Karpas-422 (cell line): ENCODE results near the gene PIWIL4. TPM values are rescaled to one million over a fixed set of nuclear protein-coding genes. Genes with fewer than 3 reads are reported as not detected.

Experiments
- DNase-seq: peaks from one replicate; pipeline ENCODE4 v3.0.0-alpha.2; 2015
- H2AFZ ChIP-seq: fragments of 200-600 bp; sonication (generic); 2 replicates; pipeline ENCODE4 v1.6.1; 2014; ENCODE audit warnings: antibody characterized with exemption, low read length, mixed read lengths
- H3K27ac ChIP-seq: fragments of 200-600 bp; sonication (generic); 2 replicates; pipeline ENCODE4 v1.5.1; 2014; ENCODE audit warnings: mild to moderate bottlenecking, low read length, moderate library complexity
- H3K27me3 ChIP-seq: fragments of 200-600 bp; sonication (generic); 2 replicates; pipeline ENCODE4 v1.6.1; 2014; ENCODE audit warnings: low read length, mixed read lengths
- H3K36me3 ChIP-seq: fragments of 200-600 bp; sonication (generic); 2 replicates; pipeline ENCODE4 v1.6.1; 2014; ENCODE audit warnings: low read length, mixed read lengths; ENCODE audit not compliant: insufficient read depth
- H3K4me1 ChIP-seq: fragments of 200-600 bp; sonication (generic); 2 replicates; pipeline ENCODE4 v1.6.1; 2014; ENCODE audit warnings: mild to moderate bottlenecking, low read length, mixed read lengths
- H3K4me2 ChIP-seq: fragments of 200-600 bp; sonication (generic); 2 replicates; pipeline ENCODE4 v1.6.1; 2014; ENCODE audit warnings: low read length, low read depth, mild to moderate bottlenecking; ENCODE audit not compliant: poor library complexity, severe bottlenecking
- H3K4me3 ChIP-seq: fragments of 200-600 bp; sonication (generic); 2 replicates; pipeline ENCODE4 v1.5.1; 2014; ENCODE audit warnings: mild to moderate bottlenecking, antibody characterized with exemption, low read length, mixed read lengths
- H3K79me2 ChIP-seq: fragments of 200-600 bp; sonication (generic); 2 replicates; pipeline ENCODE4 v1.6.1; 2014; ENCODE audit warnings: mild to moderate bottlenecking, low read length, mixed read lengths
- H3K9ac ChIP-seq: fragments of 200-600 bp; sonication (generic); 2 replicates; pipeline ENCODE4 v1.6.0; 2014; ENCODE audit warnings: low read length
- H3K9me2 ChIP-seq: fragments of 200-600 bp; sonication (generic), shearing (Covaris generic); replicated peaks from 2 replicates; pipeline ENCODE4 v1.6.0; 2014; ENCODE audit warnings: mild to moderate bottlenecking, low read length, moderate library complexity; ENCODE audit not compliant: insufficient read depth
- H3K9me3 ChIP-seq: fragments of 300-700, 200-600 bp; sonication (generic); 2 replicates; pipeline ENCODE4 v1.6.1; 2014; ENCODE audit warnings: low read length, mixed read lengths
- H4K20me1 ChIP-seq: fragments of 200-600 bp; sonication (generic); 2 replicates; pipeline ENCODE4 v1.6.1; 2014; ENCODE audit warnings: mild to moderate bottlenecking, antibody characterized with exemption, low read length, low read depth; ENCODE audit not compliant: insufficient read depth
- total RNA-seq: library from RNA; depleted of rRNA; stranded (reverse); fragments of >200 nt; shearing (Covaris generic); gene quantifications from 2 replicates; pipeline ENCODE4 v1.2.3, GENCODE V29; 2014; ENCODE audit warnings: low replicate concordance

Gene PIWIL4
- total RNA-seq, 1 experiment from 2014 or later, result 0.30 TPM

- H3K4me2 ChIP-seq, result no peak overlapping the region
- no peak overlapping the region for H2AFZ ChIP-seq
- H3K27me3 ChIP-seq, result no peaks in the 10 kb centered on the region
- H4K20me1 ChIP-seq, result no peaks in the 10 kb centered on the region
- no peaks in the 10 kb centered on the region for H3K9me3 ChIP-seq
- H3K4me3 ChIP-seq, result no peak overlapping the region
- no peak overlapping the region for H3K27ac ChIP-seq
- no peaks in the 10 kb centered on the region for H3K79me2 ChIP-seq
- no peak overlapping the region for H3K9ac ChIP-seq
- no peaks in the 10 kb centered on the region for H3K4me1 ChIP-seq
- DNase-seq, result no peak
- no peaks in the 10 kb centered on the region for H3K9me2 ChIP-seq
- H3K36me3 ChIP-seq, result no peaks in the 10 kb centered on the region
These were observed 16.8 kb downstream of the PIWIL4 start for GRCh38 chr11:94583866-94584500.

GRCh38 chr11:94584978-94585377 is 17.8 kb downstream of the PIWIL4 start:
- Histone ChIP-seq H3K36me3 (no peaks in the 10 kb centered on the region), H3K4me2 (no peak overlapping the region), H3K9ac (no peak overlapping the region), H3K4me3 (no peak overlapping the region), H2AFZ (no peak overlapping the region), H4K20me1 (no peaks in the 10 kb centered on the region), H3K4me1 (no peaks in the 10 kb centered on the region), H3K27me3 (no peaks in the 10 kb centered on the region), H3K9me2 (no peaks in the 10 kb centered on the region), H3K27ac (no peak overlapping the region), H3K9me3 (no peaks in the 10 kb centered on the region), H3K79me2 (no peaks in the 10 kb centered on the region)
- DNase-seq, result no peak

- H3K9me3 ChIP-seq, result no peaks in the 10 kb centered on the region
- H4K20me1 ChIP-seq, result no peaks in the 10 kb centered on the region
- DNase-seq, result no peak
- no peaks in the 10 kb centered on the region for H3K9me2 ChIP-seq
- H3K4me2 ChIP-seq, result no peak overlapping the region
- no peaks in the 10 kb centered on the region for H3K79me2 ChIP-seq
- H3K36me3 ChIP-seq, result no peaks in the 10 kb centered on the region
- no peaks in the 10 kb centered on the region for H3K4me1 ChIP-seq
- H3K27ac ChIP-seq, result no peak overlapping the region
- no peak overlapping the region for H2AFZ ChIP-seq
- no peak overlapping the region for H3K9ac ChIP-seq
- H3K4me3 ChIP-seq, result no peak overlapping the region
- H3K27me3 ChIP-seq, result no peaks in the 10 kb centered on the region
These were observed 18.2 kb downstream of the PIWIL4 start for GRCh38 chr11:94585399-94585798.

- Histone ChIP-seq H4K20me1 (no peaks in the 10 kb centered on the region), H3K4me3 (no peak overlapping the region), H3K4me2 (no peak overlapping the region), H3K79me2 (no peaks in the 10 kb centered on the region), H2AFZ (no peak overlapping the region), H3K4me1 (no peaks in the 10 kb centered on the region), H3K9ac (no peak overlapping the region), H3K9me2 (no peaks in the 10 kb centered on the region), H3K27ac (no peak overlapping the region), H3K9me3 (no peaks in the 10 kb centered on the region), H3K27me3 (no peaks in the 10 kb centered on the region), H3K36me3 (no peaks in the 10 kb centered on the region)
- DNase-seq, result no peak
These were observed 19.4 kb downstream of the PIWIL4 start for GRCh38 chr11:94586546-94586945.

- H3K4me1 ChIP-seq, result no peaks in the 10 kb centered on the region
These were observed 19.8 kb downstream of the PIWIL4 start for GRCh38 chr11:94586978-94587377.

GRCh38 chr11:94588366-94588942 is 21.3 kb downstream of the PIWIL4 start:
- no peaks in the 10 kb centered on the region for H3K36me3 ChIP-seq
- H3K27me3 ChIP-seq, result no peaks in the 10 kb centered on the region
- H3K4me1 ChIP-seq, result no peaks in the 10 kb centered on the region
- H3K4me3 ChIP-seq, result no peak overlapping the region
- H3K9me2 ChIP-seq, result no peaks in the 10 kb centered on the region
- H2AFZ ChIP-seq, result no peak overlapping the region
- no peaks in the 10 kb centered on the region for H4K20me1 ChIP-seq
- H3K27ac ChIP-seq, result no peak overlapping the region
- DNase-seq, result no peak
- H3K9ac ChIP-seq, result no peak overlapping the region
- no peak overlapping the region for H3K4me2 ChIP-seq
- H3K9me3 ChIP-seq, result no peaks in the 10 kb centered on the region
- H3K79me2 ChIP-seq, result no peaks in the 10 kb centered on the region

More at GRCh38 chr11:94586978-94587377, 19.8 kb downstream of the PIWIL4 start:
- Histone ChIP-seq H3K4me2 (no peak overlapping the region), H3K9me3 (no peaks in the 10 kb centered on the region), H3K9ac (no peak overlapping the region), H3K36me3 (no peaks in the 10 kb centered on the region), H3K27me3 (no peaks in the 10 kb centered on the region), H3K79me2 (no peaks in the 10 kb centered on the region), H3K9me2 (no peaks in the 10 kb centered on the region), H4K20me1 (no peaks in the 10 kb centered on the region), H3K27ac (no peak overlapping the region), H2AFZ (no peak overlapping the region), H3K4me3 (no peak overlapping the region)
- DNase-seq, result no peak

- H3K4me2 ChIP-seq, result no peak overlapping the region
- H3K9me3 ChIP-seq, result no peaks in the 10 kb centered on the region
- no peak for DNase-seq
- H3K27ac ChIP-seq, result no peak overlapping the region
- H3K27me3 ChIP-seq, result no peaks in the 10 kb centered on the region
- H3K4me3 ChIP-seq, result no peak overlapping the region
- H4K20me1 ChIP-seq, result peaks cover 3% of the 10 kb centered on the region; the same call in 1 of the 2 replicates
- no peaks in the 10 kb centered on the region for H3K79me2 ChIP-seq
- peaks cover 6% of the 10 kb centered on the region for H3K4me1 ChIP-seq
- no peaks in the 10 kb centered on the region for H3K9me2 ChIP-seq
- H2AFZ ChIP-seq, result no peak overlapping the region
- H3K36me3 ChIP-seq, result no peaks in the 10 kb centered on the region
- no peak overlapping the region for H3K9ac ChIP-seq
These were observed 23.3 kb downstream of the PIWIL4 start for GRCh38 chr11:94590352-94591041.

GRCh38 chr11:94593030-94593429 is 25.9 kb downstream of the PIWIL4 start:
- Histone ChIP-seq H3K27me3 (no peaks in the 10 kb centered on the region), H3K9me2 (no peaks in the 10 kb centered on the region), H3K9me3 (no peaks in the 10 kb centered on the region), H4K20me1 (peaks cover 3% of the 10 kb centered on the region; the same call in 1 of the 2 replicates), H3K36me3 (no peaks in the 10 kb centered on the region), H3K79me2 (no peaks in the 10 kb centered on the region), H3K9ac (no peak overlapping the region), H2AFZ (no peak overlapping the region), H3K27ac (no peak overlapping the region), H3K4me1 (peaks cover 6% of the 10 kb centered on the region), H3K4me3 (no peak overlapping the region), H3K4me2 (no peak overlapping the region)
- DNase-seq, result no peak
